Measurements from ENCODE around the gene THAP3. TPM values are rescaled to one million over a fixed set of nuclear protein-coding genes. Genes with fewer than 3 reads are reported as not detected.

Gene THAP3
- total and polyA plus RNA-seq, 2 experiments from 2014 or later = 15.1 to 23.8 TPM

DNA sequence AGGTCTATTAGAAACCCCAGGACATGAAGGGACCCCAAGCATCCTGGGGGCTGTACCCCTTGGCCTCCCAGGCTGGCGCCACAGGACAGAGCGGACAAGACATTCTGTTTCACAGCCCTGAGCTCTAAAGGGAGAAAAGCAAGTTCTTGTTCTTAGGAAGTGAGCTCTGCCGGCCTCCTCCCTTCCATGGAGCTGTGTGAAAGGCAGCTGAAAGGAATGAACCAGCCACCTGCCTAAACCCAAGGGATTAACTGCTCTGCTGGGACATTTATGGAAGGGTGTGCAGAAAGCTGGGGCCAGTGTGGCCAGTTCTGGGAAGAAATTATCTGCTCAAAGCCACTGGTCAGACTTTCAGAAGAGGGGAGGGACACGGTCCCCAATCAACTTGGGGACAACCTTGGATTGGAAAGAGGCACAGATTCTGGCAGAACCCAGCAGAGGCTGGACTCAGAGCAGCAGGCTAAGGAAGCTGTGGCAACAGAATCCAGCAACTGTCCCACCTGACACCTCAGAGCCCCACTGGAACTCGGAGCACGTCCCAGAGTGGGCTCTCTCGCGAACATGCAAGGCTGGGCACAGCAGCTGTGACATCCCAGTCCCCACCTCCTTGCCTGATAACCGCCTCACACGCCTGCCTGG is 24.1 kb upstream of the THAP3 start (continued):
- TF ChIP-seq, protein P1, sequence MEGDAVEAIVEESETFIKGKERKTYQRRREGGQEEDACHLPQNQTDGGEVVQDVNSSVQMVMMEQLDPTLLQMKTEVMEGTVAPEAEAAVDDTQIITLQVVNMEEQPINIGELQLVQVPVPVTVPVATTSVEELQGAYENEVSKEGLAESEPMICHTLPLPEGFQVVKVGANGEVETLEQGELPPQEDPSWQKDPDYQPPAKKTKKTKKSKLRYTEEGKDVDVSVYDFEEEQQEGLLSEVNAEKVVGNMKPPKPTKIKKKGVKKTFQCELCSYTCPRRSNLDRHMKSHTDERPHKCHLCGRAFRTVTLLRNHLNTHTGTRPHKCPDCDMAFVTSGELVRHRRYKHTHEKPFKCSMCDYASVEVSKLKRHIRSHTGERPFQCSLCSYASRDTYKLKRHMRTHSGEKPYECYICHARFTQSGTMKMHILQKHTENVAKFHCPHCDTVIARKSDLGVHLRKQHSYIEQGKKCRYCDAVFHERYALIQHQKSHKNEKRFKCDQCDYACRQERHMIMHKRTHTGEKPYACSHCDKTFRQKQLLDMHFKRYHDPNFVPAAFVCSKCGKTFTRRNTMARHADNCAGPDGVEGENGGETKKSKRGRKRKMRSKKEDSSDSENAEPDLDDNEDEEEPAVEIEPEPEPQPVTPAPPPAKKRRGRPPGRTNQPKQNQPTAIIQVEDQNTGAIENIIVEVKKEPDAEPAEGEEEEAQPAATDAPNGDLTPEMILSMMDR (conservative IDR thresholded peaks at IDR 0.05; ENCODE audit: low read depth in 2 of 2) = no peak
- TF ChIP-seq POLR2AphosphoS5 (IDR thresholded peaks at IDR 0.05; ENCODE audit: low read depth) = no peak

DNA sequence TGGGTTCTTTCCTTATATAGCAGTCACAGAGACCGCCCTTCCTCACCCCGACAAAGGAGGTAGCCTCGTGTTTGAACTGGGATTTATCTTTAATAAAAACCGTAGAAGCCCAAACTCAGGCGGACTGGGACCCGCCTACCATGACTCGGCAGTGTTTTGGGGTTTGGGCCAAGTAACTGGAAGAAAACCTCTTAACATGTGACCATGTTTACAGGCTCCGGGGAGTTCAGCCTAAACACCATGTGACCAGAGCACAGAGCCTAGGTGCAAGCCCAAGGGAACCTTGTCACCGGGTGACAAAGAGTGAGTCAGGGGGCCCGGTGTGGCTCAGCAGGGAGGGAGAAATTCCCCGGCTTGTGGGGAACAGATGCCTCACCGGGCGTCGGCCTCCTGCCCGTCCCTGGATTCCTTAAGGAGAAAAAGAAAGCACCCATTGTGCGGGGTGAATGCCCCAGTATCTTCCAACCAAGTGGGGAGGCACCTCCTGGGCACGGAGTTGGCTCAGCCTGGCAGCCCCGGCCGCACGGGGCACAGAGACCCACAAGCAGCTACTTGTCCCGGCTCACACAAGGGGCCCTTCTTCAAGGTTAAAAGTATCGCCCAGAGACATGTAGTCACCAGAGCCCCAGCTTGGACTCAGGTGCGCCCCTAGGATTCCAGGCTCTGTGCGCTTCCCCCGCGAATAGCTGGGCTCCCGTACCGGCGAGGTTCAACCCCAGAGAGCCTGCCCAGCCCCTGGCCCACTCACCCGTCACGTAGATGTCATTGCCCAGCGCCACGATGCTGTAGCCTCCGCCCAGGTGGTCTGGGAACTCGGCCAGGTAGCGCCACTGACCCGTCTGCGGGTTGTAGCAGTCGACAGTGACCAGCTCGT is 23.4 kb upstream of the THAP3 start:
- Histone ChIP-seq H3K27ac (ENCODE audit: low read depth) (no peak overlapping the region), H2AFZ (no peak overlapping the region), H3K27me3 (ENCODE audit: insufficient read depth) (peaks cover 5% of the 10 kb centered on the region; the same call in 1 of the 2 replicates), H3K79me2 (replicated peaks; ENCODE audit: insufficient read depth) (peaks cover 56% of the 10 kb centered on the region), H3K4me2 (peak overlapping the region; percentile 81), H4K20me1 (replicated peaks; ENCODE audit: insufficient read depth) (peaks cover 35% of the 10 kb centered on the region), H3K9me2 (ENCODE audit: insufficient read depth) (no peaks in the 10 kb centered on the region), H3K4me3 (peak overlapping the region; percentile 98), H3K4me1 (ENCODE audit: insufficient read depth) (peaks cover 9% of the 10 kb centered on the region), H3F3A (replicated peaks; ENCODE audit: low read depth) (peaks cover 10% of the 10 kb centered on the region; the same call in 1 of the 2 replicates), H3K36me3 (ENCODE audit: insufficient read depth) (no peaks in the 10 kb centered on the region; the same call in 1 of the 2 replicates)
- H3K36me3 Mint-ChIP-seq (ENCODE audit: low read depth) = peaks cover 42% of the 10 kb centered on the region; the same call in 2 of the 3 replicates
- H3K27ac Mint-ChIP-seq = peak overlapping the region; percentile 88
- H3K27me3 Mint-ChIP-seq (ENCODE audit: insufficient read depth, low read depth, poor library complexity) = peaks cover 20% of the 10 kb centered on the region
- peaks cover 20% of the 10 kb centered on the region for H3K4me1 Mint-ChIP-seq
- ATAC-seq (peak; percentile 3), DNase-seq (ENCODE audit: low spot score) (peak; percentile 67)
- peak overlapping the region; percentile 91 for H3K4me3 Mint-ChIP-seq
- H3K9me3 Mint-ChIP-seq = no peaks in the 10 kb centered on the region
- TF ChIP-seq JUNB (IDR thresholded peaks at IDR 0.05; ENCODE audit: unreplicated experiment) = no peak
- TF ChIP-seq, protein P1 (conservative IDR thresholded peaks at IDR 0.05; ENCODE audit: low read depth in 2 of 2) = 0 out of 4 replicates have a peak, but pooled peaks have one; percentile 1 to 13
- TF ChIP-seq ZNF114 (CRISPR knock-in tag; IDR thresholded peaks at IDR 0.05) = no peak
- no peak for TF ChIP-seq ZNF331 (CRISPR knock-in tag; IDR thresholded peaks at IDR 0.05; ENCODE audit: low read depth)
- no peak for TF ChIP-seq EZH2 (IDR thresholded peaks at IDR 0.05; ENCODE audit: low read depth, unreplicated experiment)
- 0 out of 2 replicates have a peak, but pooled peaks have one; percentile 38 for TF ChIP-seq CREB1 (CRISPR knock-in tag; IDR thresholded peaks at IDR 0.05; ENCODE audit: low read depth)
- TF ChIP-seq NANOG (IDR thresholded peaks at IDR 0.05; ENCODE audit: borderline replicate concordance) = no peak
- no peak for TF ChIP-seq EZH2phosphoT487 (IDR thresholded peaks at IDR 0.05; ENCODE audit: unreplicated experiment)
- TF ChIP-seq, protein P2, sequence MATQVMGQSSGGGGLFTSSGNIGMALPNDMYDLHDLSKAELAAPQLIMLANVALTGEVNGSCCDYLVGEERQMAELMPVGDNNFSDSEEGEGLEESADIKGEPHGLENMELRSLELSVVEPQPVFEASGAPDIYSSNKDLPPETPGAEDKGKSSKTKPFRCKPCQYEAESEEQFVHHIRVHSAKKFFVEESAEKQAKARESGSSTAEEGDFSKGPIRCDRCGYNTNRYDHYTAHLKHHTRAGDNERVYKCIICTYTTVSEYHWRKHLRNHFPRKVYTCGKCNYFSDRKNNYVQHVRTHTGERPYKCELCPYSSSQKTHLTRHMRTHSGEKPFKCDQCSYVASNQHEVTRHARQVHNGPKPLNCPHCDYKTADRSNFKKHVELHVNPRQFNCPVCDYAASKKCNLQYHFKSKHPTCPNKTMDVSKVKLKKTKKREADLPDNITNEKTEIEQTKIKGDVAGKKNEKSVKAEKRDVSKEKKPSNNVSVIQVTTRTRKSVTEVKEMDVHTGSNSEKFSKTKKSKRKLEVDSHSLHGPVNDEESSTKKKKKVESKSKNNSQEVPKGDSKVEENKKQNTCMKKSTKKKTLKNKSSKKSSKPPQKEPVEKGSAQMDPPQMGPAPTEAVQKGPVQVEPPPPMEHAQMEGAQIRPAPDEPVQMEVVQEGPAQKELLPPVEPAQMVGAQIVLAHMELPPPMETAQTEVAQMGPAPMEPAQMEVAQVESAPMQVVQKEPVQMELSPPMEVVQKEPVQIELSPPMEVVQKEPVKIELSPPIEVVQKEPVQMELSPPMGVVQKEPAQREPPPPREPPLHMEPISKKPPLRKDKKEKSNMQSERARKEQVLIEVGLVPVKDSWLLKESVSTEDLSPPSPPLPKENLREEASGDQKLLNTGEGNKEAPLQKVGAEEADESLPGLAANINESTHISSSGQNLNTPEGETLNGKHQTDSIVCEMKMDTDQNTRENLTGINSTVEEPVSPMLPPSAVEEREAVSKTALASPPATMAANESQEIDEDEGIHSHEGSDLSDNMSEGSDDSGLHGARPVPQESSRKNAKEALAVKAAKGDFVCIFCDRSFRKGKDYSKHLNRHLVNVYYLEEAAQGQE (IDR thresholded peaks at IDR 0.05; ENCODE audit: unreplicated experiment) = no peak

All from GM23338 (cell line).